ENCODE results near the gene GLYR1. TPM values are rescaled to one million over a fixed set of nuclear protein-coding genes. Genes with fewer than 3 reads are reported as not detected.

The GLYR1 gene
- total and polyA plus RNA-seq, 10 of the 15 experiments (the other 5 are each of a cell fraction or from before 2014, with no cell fraction given): 7.3 to 90.2 (median 57.2) TPM

DNA sequence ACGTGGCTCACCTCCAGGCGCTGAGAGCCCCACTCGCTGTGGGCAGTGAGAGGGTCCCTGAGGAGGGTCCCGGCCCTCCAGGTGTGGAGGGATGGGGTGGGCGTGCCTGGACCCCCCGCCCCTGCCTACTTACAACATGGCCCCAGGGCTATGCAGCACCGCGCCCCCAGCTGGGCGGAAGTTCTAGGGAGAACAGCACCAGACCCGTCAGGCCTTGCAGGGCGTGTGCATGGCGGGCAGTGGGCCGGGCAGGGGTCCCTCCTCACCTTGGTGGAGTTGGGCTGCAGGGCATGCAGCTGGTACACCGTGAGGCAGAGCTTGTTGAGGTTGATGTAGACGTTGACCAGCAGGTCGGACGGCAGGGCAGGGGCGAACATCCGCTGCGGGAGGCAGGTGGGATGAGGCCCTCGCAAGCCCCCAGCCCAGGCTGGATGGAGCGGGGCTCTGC, 49.3 kb downstream of the GLYR1 start:
- DNase-seq (ENCODE audit: low read depth, low spot score) (no peak), ATAC-seq (no peak), FAIRE-seq (no peak)
- Histone ChIP-seq H3K4me3 (no peak overlapping the region), H3K9ac (ENCODE audit: control insufficient read depth, insufficient read depth, low read length) (no peak overlapping the region), H3K4me2 (ENCODE audit: control insufficient read depth, insufficient read depth) (no peak overlapping the region), H3K9me3 (replicated peaks; ENCODE audit: control insufficient read depth, insufficient read depth, low read length) (no peaks in the 10 kb centered on the region), H3K27ac (ENCODE audit: control insufficient read depth, insufficient read depth) (no peak overlapping the region), H3K36me3 (ENCODE audit: control insufficient read depth in 2 of 2, insufficient read depth in 2 of 2, low read length in 1 of 2) (no peaks in the 10 kb centered on the region), H3K4me1 (ENCODE audit: control insufficient read depth, insufficient read depth, low read length) (peaks cover 20% of the 10 kb centered on the region), H3K27me3 (replicated peaks in 1 of 2; ENCODE audit: control insufficient read depth in 2 of 2, insufficient read depth in 2 of 2, low read length in 1 of 2) (no peaks in the 10 kb centered on the region), H3K79me2 (ENCODE audit: control insufficient read depth, insufficient read depth, low read length) (no peaks in the 10 kb centered on the region), H4K20me1 (ENCODE audit: control insufficient read depth, insufficient read depth) (no peaks in the 10 kb centered on the region), H2AFZ (ENCODE audit: control insufficient read depth, low read depth, low read length) (no peak overlapping the region)
- SMC1A ChIA-PET (ENCODE audit: uncharacterized antibody, unreplicated experiment): no interaction called here
- intact Hi-C loops (cut with micrococcal nuclease; ENCODE audit: unreplicated experiment): no loop called here
- no TSS peak for BruUV-seq (replicated peaks)
- CTCF ChIA-PET: no interaction called here
- TF ChIP-seq BCL11A (IDR thresholded peaks at IDR 0.05; ENCODE audit: low read depth, low read length) (no peak), SP1 (IDR thresholded peaks at IDR 0.05; ENCODE audit: low read depth, low read length) (no peak), TBL1XR1 (IDR thresholded peaks at IDR 0.05; ENCODE audit: low read depth, low read length) (no peak), TCF12 (IDR thresholded peaks at IDR 0.05; ENCODE audit: low read depth, low read length) (no peak)
- WGBS (ENCODE audit: insufficient coverage, insufficient replicate concordance, low lambda C conversion rate, missing lambda C conversion rate): 45% methylated on average over 19 of the region's 22 CpGs
- in situ Hi-C loops (cut with MboI): no loop called here
- POLR2A ChIA-PET: no interaction called here
- RAD21 ChIA-PET (ENCODE audit: unreplicated experiment): no interaction called here

DNA sequence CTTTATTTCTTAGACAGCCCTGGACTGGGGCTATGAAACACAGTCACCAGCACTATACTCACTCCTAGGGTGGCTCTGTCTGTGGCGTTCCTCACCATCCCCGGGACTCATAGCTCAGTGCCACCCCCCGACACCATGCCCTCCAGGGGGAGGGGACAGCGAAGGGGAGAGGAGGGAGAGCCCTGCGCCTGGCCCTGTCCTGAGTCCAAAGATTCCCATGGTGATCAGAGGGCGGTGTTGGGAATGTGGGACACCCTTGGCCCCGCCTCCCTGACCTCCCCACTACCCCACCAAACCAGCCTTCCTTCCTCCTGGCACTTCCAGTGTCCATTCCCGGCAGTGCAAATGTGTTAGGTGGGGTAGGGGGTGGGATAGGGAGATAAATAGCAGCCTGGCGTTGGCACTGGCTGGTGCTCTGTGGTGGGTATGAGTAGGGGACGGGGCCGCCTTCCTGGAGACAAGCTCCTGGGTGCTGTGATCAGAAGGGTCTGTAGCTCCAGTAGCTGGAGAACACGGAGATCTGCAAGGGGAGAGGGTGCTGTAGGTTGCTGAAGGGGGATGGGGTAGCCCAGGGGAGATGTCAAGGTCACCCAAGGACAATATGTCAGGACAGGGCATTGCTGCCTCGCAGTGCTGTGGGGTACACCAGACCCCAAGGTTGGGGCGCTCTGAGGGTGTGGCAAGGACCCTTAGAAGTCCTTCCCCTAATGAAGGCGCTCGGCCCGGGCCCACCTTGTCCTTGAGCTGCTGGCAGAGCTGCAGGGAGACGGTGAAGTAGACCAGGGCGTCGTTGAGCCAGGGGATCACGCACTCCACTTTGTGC, 49.9 kb downstream of the GLYR1 start:
- SMC1A ChIA-PET (ENCODE audit: uncharacterized antibody, unreplicated experiment): no interaction called here
- intact Hi-C loops (cut with micrococcal nuclease; ENCODE audit: unreplicated experiment) (no loop called here), in situ Hi-C loops (cut with MboI) (no loop called here)
- ATAC-seq: no peak
- no TSS peak for BruUV-seq (replicated peaks)
- Histone ChIP-seq H3K9me3 (replicated peaks; ENCODE audit: control insufficient read depth, insufficient read depth, low read length) (no peaks in the 10 kb centered on the region), H3K27me3 (replicated peaks in 1 of 2; ENCODE audit: control insufficient read depth in 2 of 2, insufficient read depth in 2 of 2, low read length in 1 of 2) (no peaks in the 10 kb centered on the region), H3K27ac (ENCODE audit: control insufficient read depth, insufficient read depth) (no peak overlapping the region), H3K36me3 (ENCODE audit: control insufficient read depth in 2 of 2, insufficient read depth in 2 of 2, low read length in 1 of 2) (no peaks in the 10 kb centered on the region), H3K4me2 (ENCODE audit: control insufficient read depth, insufficient read depth) (no peak overlapping the region), H4K20me1 (ENCODE audit: control insufficient read depth, insufficient read depth) (no peaks in the 10 kb centered on the region), H2AFZ (ENCODE audit: control insufficient read depth, low read depth, low read length) (no peak overlapping the region), H3K9ac (ENCODE audit: control insufficient read depth, insufficient read depth, low read length) (no peak overlapping the region), H3K4me3 (no peak overlapping the region), H3K4me1 (ENCODE audit: control insufficient read depth, insufficient read depth, low read length) (peaks cover 20% of the 10 kb centered on the region), H3K79me2 (ENCODE audit: control insufficient read depth, insufficient read depth, low read length) (no peaks in the 10 kb centered on the region)
- TF ChIP-seq ZNF217 (IDR thresholded peaks at IDR 0.05) (no peak), TAF1 (IDR thresholded peaks at IDR 0.05; ENCODE audit: borderline replicate concordance, low read depth, low read length) (no peak)
- FAIRE-seq: no peak
- WGBS (ENCODE audit: insufficient coverage, insufficient replicate concordance, low lambda C conversion rate, missing lambda C conversion rate): 69% methylated on average over 21 of the region's 21 CpGs
- CTCF ChIA-PET: no interaction called here
- RAD21 ChIA-PET (ENCODE audit: unreplicated experiment): no interaction called here
- no peak for DNase-seq (ENCODE audit: low read depth, low spot score)
- POLR2A ChIA-PET: no interaction called here
